Left lung (tissue), 10 donors: ENCODE results near the gene MEF2C. TPM values are rescaled to one million over a fixed set of nuclear protein-coding genes. Genes with fewer than 3 reads are reported as not detected.
A peak's percentile ranks its signal among the peaks of the same experiment; 100 is the strongest.

ENCODE experiments used
- ATAC-seq: fragments of 200-7000 bp; cut with Tn5 transposase; one replicate; pipeline ENCODE4 v1.9.1; 2020; ENCODE audit warnings: moderate library complexity
- DNase-seq, 4 donors: peaks; one replicate each; pipeline ENCODE4 v3.0.0-alpha.2; 2013 to 2020
- H3K27ac ChIP-seq, 2 donors: fragments of 200-600 bp; sonication (generic) in 1 of 2; one replicate each; pipeline versions ENCODE4 v1.5.0 to v1.8.0; 2020 to 2021
- H3K27me3 ChIP-seq, 2 donors: fragments of 200-600 bp; sonication (generic) in 1 of 2; one replicate each; pipeline versions ENCODE4 v1.5.0 to v1.8.0; 2020 to 2021
- H3K36me3 ChIP-seq, 2 donors: fragments of 200-600 bp; sonication (generic) in 1 of 2; one replicate each; pipeline versions ENCODE4 v1.5.0 to v1.8.0; 2020 to 2021
- H3K4me1 ChIP-seq, 2 donors: fragments of 200-600 bp; one replicate each; pipeline ENCODE4 v1.8.0; 2021
- H3K4me3 ChIP-seq, 2 donors: fragments of 200-600 bp; sonication (generic) in 1 of 2; one replicate each; pipeline versions ENCODE4 v1.5.0 to v1.8.0; 2020 to 2021; ENCODE audit warnings: mild to moderate bottlenecking in 1 of 2
- H3K9me3 ChIP-seq, 2 donors: fragments of 200-600 bp; sonication (generic) in 1 of 2; one replicate each; pipeline versions ENCODE4 v1.5.0 to v1.8.0; 2020 to 2021
- intact Hi-C, 2 donors: fragments of 100-400 bp; cut with DNase I; formaldehyde crosslinking; loops; one replicate each; pipeline versions ENCODE4 v1.11.2 to v1.14.2; 2022
- polyA plus RNA-seq, 6 donors: library from polyadenylated mRNA; unstranded; fragments of 120-200 nt; gene quantifications; one replicate each; pipeline ENCODE4 v1.2.1, GENCODE V29; 2013; ENCODE audit not compliant: insufficient read length in 6 of 6
- total RNA-seq, 2 donors: library from RNA; stranded (reverse); fragmentation: NEBNext Ultra II Directional; extraction: Animal tissue kit (Norgen Biotek cat#: 25700); gene quantifications; one replicate each; pipeline ENCODE4 v1.2.1, GENCODE V29; 2021
- TF ChIP-seq, protein P1 (sequence below), 2 donors: fragments of 200-600 bp; sonication (generic) in 1 of 2; IDR thresholded peaks; one replicate each; pipeline versions ENCODE4 v1.5.0 to v1.8.0; 2021; ENCODE audit warnings: antibody characterized with exemption in 2 of 2
- donor health status: DM: no; HTN: yes; CAD: no.
- donor health status: DM: no; HTN: no; CAD: no.

The MEF2C gene
- total and polyA plus RNA-seq, 8 donors, result 45.7 to 97.3 (median 81.5) TPM

DNA sequence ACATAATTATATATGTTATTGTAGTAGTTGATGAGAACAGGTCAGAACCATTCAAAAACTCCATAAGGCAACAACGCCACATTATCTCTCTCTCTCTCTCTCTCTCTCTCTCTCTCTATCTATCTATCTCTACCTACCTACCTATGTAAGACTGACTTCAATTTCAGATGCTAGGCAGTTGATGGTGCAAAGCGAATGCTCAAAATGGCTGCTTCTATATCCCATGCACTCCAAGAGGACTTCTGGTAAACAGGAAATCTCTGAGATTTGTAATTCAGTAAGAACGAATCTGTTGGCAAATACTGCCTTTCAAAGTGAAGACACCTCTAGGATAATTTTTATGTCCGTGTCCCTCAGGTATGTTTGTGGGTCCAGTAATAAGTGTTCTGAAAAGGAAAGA lies 43.7 kb downstream of the MEF2C start:
- Histone ChIP-seq H3K4me3 (no peak overlapping the region), H3K4me1 (peaks cover 0 to 31% of the 10 kb centered on the region in 2 donors), H3K36me3 (no peaks in the 10 kb centered on the region), H3K9me3 (no peaks in the 10 kb centered on the region), H3K27ac (peak overlapping the region in 1 of 2 donors; percentile 9), H3K27me3 (no peaks in the 10 kb centered on the region)
- TF ChIP-seq, protein P1, sequence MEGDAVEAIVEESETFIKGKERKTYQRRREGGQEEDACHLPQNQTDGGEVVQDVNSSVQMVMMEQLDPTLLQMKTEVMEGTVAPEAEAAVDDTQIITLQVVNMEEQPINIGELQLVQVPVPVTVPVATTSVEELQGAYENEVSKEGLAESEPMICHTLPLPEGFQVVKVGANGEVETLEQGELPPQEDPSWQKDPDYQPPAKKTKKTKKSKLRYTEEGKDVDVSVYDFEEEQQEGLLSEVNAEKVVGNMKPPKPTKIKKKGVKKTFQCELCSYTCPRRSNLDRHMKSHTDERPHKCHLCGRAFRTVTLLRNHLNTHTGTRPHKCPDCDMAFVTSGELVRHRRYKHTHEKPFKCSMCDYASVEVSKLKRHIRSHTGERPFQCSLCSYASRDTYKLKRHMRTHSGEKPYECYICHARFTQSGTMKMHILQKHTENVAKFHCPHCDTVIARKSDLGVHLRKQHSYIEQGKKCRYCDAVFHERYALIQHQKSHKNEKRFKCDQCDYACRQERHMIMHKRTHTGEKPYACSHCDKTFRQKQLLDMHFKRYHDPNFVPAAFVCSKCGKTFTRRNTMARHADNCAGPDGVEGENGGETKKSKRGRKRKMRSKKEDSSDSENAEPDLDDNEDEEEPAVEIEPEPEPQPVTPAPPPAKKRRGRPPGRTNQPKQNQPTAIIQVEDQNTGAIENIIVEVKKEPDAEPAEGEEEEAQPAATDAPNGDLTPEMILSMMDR (IDR thresholded peaks at IDR 0.05), result no peak
- intact Hi-C loops, result no loop called here
- ATAC-seq, result no peak
- DNase-seq, result no peak

DNA sequence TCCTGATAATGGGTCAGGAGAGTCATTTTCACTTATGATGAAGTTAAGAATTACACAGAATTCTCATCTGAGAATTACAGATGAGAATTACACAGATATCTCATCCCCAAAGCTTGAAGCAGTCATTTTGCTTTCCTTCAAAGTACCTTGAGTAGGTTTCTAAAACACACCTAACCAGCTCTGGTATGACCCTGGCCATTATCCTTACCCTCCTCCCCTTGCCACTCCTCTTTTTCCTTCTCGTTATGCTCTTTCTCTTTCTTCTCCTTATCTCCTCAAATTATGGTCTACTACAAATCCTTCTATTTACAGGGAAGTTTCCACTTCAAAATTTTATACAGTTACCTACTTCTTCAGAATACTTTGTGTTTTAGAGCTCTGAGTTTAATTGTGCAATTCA lies 44.5 kb downstream of the MEF2C start:
- no peaks in the 10 kb centered on the region for H3K9me3 ChIP-seq
- no peak overlapping the region for H3K4me3 ChIP-seq
- peaks cover 0 to 38% of the 10 kb centered on the region in 2 donors for H3K4me1 ChIP-seq
- ATAC-seq, result peak; percentile 41
- no peaks in the 10 kb centered on the region for H3K36me3 ChIP-seq
- no peak for DNase-seq
- H3K27me3 ChIP-seq, result no peaks in the 10 kb centered on the region
- peak overlapping the region; percentile 6 to 9 for H3K27ac ChIP-seq
- intact Hi-C loops, result no loop called here
- TF ChIP-seq, protein P1 (IDR thresholded peaks at IDR 0.05), result no peak

DNA sequence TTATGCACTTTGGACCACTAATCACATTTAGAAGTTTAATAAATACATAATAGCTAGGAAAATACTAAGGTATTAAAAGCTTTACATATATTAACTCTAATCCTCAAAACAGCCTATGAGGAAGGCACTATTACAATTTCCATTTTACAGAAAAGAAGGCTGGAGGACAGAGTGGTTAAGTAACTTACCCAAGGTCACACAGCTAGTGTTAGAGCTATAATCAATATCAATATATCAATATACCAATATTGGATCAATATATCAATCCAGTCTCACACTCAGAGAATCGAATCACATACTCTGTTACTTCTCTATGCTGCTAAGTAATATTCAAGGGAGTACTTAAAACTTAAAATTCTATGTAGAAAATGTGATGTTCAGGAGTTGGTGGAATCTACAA lies 45.2 kb downstream of the MEF2C start:
- no peaks in the 10 kb centered on the region for H3K36me3 ChIP-seq
- H3K9me3 ChIP-seq, result no peaks in the 10 kb centered on the region
- no peaks in the 10 kb centered on the region for H3K27me3 ChIP-seq
- H3K4me1 ChIP-seq, result peaks cover 0 to 45% of the 10 kb centered on the region in 2 donors
- H3K4me3 ChIP-seq, result no peak overlapping the region
- DNase-seq (no peak), ATAC-seq (no peak)
- H3K27ac ChIP-seq, result no peak overlapping the region
- TF ChIP-seq, protein P1 (IDR thresholded peaks at IDR 0.05), result no peak
- intact Hi-C loops, result no loop called here

DNA sequence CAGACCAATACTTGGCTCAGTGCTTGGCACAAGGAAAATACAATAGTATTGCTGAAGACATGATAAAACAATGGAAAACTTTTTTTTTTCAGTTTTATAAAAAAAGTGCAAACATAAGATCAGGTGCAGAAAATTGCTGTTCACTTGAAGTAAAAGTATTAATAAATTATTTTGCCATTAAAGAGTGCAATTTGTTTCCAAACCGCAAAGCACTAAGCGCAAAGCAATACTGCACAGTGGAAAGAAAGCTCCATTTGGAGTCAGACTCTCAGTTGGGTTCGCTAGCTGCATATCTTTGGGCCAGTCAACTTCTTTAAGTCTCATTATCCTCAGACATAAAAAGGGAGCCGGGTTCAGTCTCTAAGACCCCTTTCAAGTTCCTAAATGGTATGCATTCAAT lies 45.8 kb downstream of the MEF2C start:
- ATAC-seq (no peak), DNase-seq (no peak)
- Histone ChIP-seq H3K4me3 (no peak overlapping the region), H3K27ac (peak overlapping the region in 1 of 2 donors; percentile 75), H3K36me3 (no peaks in the 10 kb centered on the region), H3K4me1 (peaks cover 0 to 48% of the 10 kb centered on the region in 2 donors), H3K27me3 (no peaks in the 10 kb centered on the region), H3K9me3 (no peaks in the 10 kb centered on the region)
- TF ChIP-seq, protein P1 (IDR thresholded peaks at IDR 0.05), result no peak
- intact Hi-C loops, result no loop called here

DNA sequence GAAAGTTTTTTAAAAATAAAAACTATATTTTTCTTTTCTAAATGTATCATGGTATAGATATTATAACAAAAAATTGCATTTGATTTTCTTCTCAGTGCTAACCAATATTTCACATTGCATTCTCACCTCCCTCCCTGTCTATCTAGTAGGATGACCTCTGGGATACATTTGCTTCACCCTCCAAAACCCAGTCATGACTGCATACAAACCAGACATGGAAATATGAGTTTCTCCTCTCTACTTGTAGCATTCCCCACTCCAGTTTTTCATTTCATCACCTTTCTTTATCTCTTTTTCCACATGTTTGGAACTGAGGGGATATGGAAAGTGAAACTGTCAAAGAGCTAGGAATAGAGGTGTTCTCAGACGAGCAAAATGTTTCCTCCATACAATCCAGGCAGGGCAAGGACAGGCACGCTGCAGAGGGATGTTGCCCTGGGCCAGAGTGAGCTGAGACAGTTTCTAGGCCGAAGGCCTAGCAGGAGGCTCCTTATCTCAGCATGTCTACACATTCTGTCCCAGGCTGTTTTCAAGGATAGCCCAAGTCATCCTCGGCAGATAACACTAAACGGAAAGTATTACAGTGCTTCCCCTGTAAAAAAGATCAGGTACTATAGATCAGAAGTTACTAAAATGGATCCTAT lies 46.7 kb downstream of the MEF2C start:
- peak overlapping the region; percentile 75 to 79 for H3K27ac ChIP-seq
- TF ChIP-seq, protein P1 (IDR thresholded peaks at IDR 0.05), result no peak
- ATAC-seq, result peak; percentile 54

More for the DNA sequence above, 46.7 kb downstream of the MEF2C start:
- H3K9me3 ChIP-seq, result no peaks in the 10 kb centered on the region
- no peaks in the 10 kb centered on the region for H3K27me3 ChIP-seq
- DNase-seq, result peak in 1 of 4 donors; percentile 20
- H3K4me1 ChIP-seq, result peaks cover 0 to 48% of the 10 kb centered on the region in 2 donors
- intact Hi-C loops, result no loop called here
- no peaks in the 10 kb centered on the region for H3K36me3 ChIP-seq
- no peak overlapping the region for H3K4me3 ChIP-seq
